Measurements from ENCODE around the gene KRT71. TPM values are rescaled to one million over a fixed set of nuclear protein-coding genes. Genes with fewer than 3 reads are reported as not detected.

Gene KRT71
- total RNA-seq, 1 donor from 2014 or later = not detected

GRCh38 chr12:52577316-52577715 is 24.4 kb upstream of the KRT71 start:
- intact Hi-C loops (cut with micrococcal nuclease) = no loop called here
- Mint-ChIP-seq H3K4me3 (no peak overlapping the region), H3K27me3 (peaks cover 13% of the 10 kb centered on the region), H3K36me3 (ENCODE audit: low read depth) (no peaks in the 10 kb centered on the region), H3K9me3 (no peaks in the 10 kb centered on the region), H3K4me1 (no peaks in the 10 kb centered on the region), H3K27ac (no peak overlapping the region)
- no peak for TF ChIP-seq CTCF (IDR thresholded peaks at IDR 0.05)
- CTCF ChIA-PET = no interaction called here
- ATAC-seq (ENCODE audit: low read depth) = no peak
- POLR2A ChIA-PET = no interaction called here
- DNase-seq = no peak

- Mint-ChIP-seq H3K36me3 (ENCODE audit: low read depth) (no peaks in the 10 kb centered on the region), H3K27ac (no peak overlapping the region), H3K4me1 (no peaks in the 10 kb centered on the region), H3K4me3 (no peak overlapping the region), H3K9me3 (no peaks in the 10 kb centered on the region), H3K27me3 (peaks cover 15% of the 10 kb centered on the region)
- ChIA-PET CTCF (no interaction called here), POLR2A (no interaction called here)
- ATAC-seq (ENCODE audit: low read depth) = no peak
- TF ChIP-seq CTCF (IDR thresholded peaks at IDR 0.05) = no peak
- intact Hi-C loops (cut with micrococcal nuclease) = no loop called here
- no peak for DNase-seq
Observed at GRCh38 chr12:52575948-52576347, 23.0 kb upstream of the KRT71 start.

GRCh38 chr12:52575256-52575655 is 22.3 kb upstream of the KRT71 start:
- POLR2A ChIA-PET = no interaction called here
- peaks cover 14% of the 10 kb centered on the region for H3K27me3 Mint-ChIP-seq
- no peaks in the 10 kb centered on the region for H3K9me3 Mint-ChIP-seq
- no peak overlapping the region for H3K27ac Mint-ChIP-seq
- H3K4me1 Mint-ChIP-seq = no peaks in the 10 kb centered on the region
- CTCF ChIA-PET = interaction anchor here (0.6 kb wide), 1 partner anchor 444 kb away, joined by 3 read pairs; no protein-coding TSS in a partner anchor
- H3K4me3 Mint-ChIP-seq = no peak overlapping the region
- no peak for DNase-seq
- no peaks in the 10 kb centered on the region for H3K36me3 Mint-ChIP-seq (ENCODE audit: low read depth)
- intact Hi-C loops (cut with micrococcal nuclease) = no loop called here
- ATAC-seq (ENCODE audit: low read depth) = no peak
- no peak for TF ChIP-seq CTCF (IDR thresholded peaks at IDR 0.05)

- Mint-ChIP-seq H3K4me3 (no peak within 1 kb of the TSS), H3K27ac (no peak within 1 kb of the TSS), H3K27me3 (peaks cover 14% of the 10 kb centered on the region), H3K36me3 (ENCODE audit: low read depth) (no peaks in the 10 kb centered on the region), H3K4me1 (no peaks in the 10 kb centered on the region), H3K9me3 (no peaks in the 10 kb centered on the region)
- TF ChIP-seq CTCF (IDR thresholded peaks at IDR 0.05) = no peak
- ChIA-PET CTCF (no interaction called here), POLR2A (no interaction called here)
- ATAC-seq (ENCODE audit: low read depth) = no peak
- intact Hi-C loops (cut with micrococcal nuclease) = no loop called here
- DNase-seq = no peak
Observed at GRCh38 chr12:52573743-52574142, 20.8 kb upstream of the KRT71 start, which contains the start of gene KRT74. Gene KRT74 (minus strand): TSS chr12:52573843. CDS start chr12:52573777, 66 bp downstream.

GRCh38 chr12:52573306-52573705 is 20.4 kb upstream of the KRT71 start:
- no peak overlapping the region for H3K27ac Mint-ChIP-seq
- H3K27me3 Mint-ChIP-seq = peaks cover 14% of the 10 kb centered on the region
- no peak for ATAC-seq (ENCODE audit: low read depth)
- no peaks in the 10 kb centered on the region for H3K9me3 Mint-ChIP-seq
- no peaks in the 10 kb centered on the region for H3K36me3 Mint-ChIP-seq (ENCODE audit: low read depth)
- no peak for DNase-seq
- CTCF ChIA-PET = no interaction called here
- no peak for TF ChIP-seq CTCF (IDR thresholded peaks at IDR 0.05)
- intact Hi-C loops (cut with micrococcal nuclease) = no loop called here
- POLR2A ChIA-PET = no interaction called here
- no peak overlapping the region for H3K4me3 Mint-ChIP-seq
- no peaks in the 10 kb centered on the region for H3K4me1 Mint-ChIP-seq

All from activated B cell treated with CpG ODN at 0.5 μM for 24 hours (primary cell).